AG09319 (cell line): ENCODE measurements around the gene CXADR.
"Not testable (repeated sequence)": the region's sequence is repeated elsewhere in the genome, so short reads cannot be mapped to it uniquely, and the experiment has no call there.

Experiments
- DNase-seq: peaks from one replicate; pipeline ENCODE4 v3.0.0-alpha.2; 2010; ENCODE audit warnings: low read depth; ENCODE audit errors: extremely low read depth
- TF ChIP-seq, protein P1 (sequence below): IDR thresholded peaks from 2 replicates; pipeline ENCODE4 v1.5.1; 2011; ENCODE audit warnings: low read depth, mild to moderate bottlenecking, inconsistent platforms, low read length, moderate library complexity

The CXADR gene

DNA sequence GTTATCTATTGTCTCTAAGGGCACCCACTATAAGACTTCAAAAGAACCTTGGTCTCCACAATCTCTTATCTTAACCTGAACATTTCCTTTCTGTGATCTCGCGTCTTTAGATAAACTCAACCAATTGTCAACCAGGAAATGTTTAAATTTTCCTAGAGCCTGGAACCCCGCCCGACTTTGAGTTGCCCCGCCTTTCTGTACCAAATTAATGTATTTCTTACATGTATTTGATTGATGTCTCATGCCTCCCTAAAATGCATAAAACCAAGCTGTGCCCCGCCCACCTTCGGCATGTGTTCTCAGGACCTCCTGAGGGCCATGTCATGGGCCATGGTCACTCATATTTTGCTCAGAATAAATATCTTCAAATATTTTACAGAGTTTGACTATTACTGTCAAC lies 5.9 kb upstream of the CXADR start:
- DNase-seq: no peak
- TF ChIP-seq, protein P1, sequence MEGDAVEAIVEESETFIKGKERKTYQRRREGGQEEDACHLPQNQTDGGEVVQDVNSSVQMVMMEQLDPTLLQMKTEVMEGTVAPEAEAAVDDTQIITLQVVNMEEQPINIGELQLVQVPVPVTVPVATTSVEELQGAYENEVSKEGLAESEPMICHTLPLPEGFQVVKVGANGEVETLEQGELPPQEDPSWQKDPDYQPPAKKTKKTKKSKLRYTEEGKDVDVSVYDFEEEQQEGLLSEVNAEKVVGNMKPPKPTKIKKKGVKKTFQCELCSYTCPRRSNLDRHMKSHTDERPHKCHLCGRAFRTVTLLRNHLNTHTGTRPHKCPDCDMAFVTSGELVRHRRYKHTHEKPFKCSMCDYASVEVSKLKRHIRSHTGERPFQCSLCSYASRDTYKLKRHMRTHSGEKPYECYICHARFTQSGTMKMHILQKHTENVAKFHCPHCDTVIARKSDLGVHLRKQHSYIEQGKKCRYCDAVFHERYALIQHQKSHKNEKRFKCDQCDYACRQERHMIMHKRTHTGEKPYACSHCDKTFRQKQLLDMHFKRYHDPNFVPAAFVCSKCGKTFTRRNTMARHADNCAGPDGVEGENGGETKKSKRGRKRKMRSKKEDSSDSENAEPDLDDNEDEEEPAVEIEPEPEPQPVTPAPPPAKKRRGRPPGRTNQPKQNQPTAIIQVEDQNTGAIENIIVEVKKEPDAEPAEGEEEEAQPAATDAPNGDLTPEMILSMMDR: no peak

DNA sequence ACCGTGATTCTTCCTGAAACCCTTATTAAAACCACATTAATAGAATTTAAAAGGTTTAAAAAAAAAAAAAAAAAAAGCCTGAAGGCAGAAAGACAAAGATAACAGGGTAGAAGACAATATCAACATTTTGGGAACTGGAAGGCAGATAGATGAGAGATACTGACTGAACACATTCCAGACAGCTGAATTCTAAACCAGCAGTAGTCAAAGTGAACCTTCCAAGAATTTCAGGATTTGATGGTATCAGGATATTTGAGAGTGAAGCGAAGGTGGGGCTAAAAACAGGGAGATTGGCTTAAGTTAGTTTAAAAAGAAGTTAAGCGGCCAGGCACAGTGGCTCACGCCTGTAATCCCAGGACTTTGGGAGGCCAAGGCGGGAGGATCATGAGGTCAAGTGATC lies 5.3 kb upstream of the CXADR start:
- TF ChIP-seq, protein P1: no peak
- no peak for DNase-seq

DNA sequence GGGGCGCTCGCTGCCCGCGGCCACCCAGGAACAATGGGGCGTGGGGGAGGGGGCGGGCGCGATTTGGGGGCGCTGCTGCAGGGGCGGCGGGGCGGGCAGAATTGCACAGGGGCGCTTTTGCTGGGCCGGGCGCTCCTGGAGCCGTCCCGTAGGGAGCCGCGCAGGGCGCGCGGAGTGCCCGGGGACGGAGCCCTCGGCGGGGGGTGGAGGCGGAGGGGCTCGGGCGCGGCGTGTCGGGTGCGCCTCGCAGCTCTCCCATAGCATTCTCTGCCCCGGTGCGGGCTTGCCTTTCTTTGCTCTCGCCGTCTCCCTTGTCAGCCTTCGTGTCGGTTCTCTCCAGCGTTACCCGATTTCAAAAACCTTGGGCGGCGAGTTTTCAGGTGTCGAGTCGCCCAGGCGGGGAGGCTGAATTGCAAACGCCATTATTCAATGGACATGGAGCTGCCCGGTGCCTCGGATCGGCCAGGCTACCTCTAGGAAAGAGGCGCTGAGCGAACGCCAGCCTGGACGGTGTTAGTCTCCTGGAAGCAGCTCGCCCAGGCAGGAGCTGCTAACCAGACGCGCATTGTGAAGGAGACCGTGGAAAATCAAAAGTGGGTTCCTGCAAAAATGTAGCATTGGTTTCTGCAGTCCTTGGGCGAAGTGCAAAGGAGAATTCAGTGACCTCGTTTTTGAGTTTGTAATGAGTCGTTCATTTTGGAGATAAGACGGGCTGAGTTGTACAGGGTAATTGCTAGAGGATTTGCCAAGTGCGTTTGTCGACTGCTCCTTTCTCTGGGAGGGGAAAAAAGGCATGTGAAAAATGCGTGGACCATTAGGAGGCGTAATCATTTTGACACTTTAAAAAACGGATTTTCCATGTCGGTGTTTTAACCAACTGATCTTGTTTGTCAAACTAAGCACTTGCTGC lies 626 bp downstream of the CXADR start:
- TF ChIP-seq, protein P1: no peak
- no peak for DNase-seq

DNA sequence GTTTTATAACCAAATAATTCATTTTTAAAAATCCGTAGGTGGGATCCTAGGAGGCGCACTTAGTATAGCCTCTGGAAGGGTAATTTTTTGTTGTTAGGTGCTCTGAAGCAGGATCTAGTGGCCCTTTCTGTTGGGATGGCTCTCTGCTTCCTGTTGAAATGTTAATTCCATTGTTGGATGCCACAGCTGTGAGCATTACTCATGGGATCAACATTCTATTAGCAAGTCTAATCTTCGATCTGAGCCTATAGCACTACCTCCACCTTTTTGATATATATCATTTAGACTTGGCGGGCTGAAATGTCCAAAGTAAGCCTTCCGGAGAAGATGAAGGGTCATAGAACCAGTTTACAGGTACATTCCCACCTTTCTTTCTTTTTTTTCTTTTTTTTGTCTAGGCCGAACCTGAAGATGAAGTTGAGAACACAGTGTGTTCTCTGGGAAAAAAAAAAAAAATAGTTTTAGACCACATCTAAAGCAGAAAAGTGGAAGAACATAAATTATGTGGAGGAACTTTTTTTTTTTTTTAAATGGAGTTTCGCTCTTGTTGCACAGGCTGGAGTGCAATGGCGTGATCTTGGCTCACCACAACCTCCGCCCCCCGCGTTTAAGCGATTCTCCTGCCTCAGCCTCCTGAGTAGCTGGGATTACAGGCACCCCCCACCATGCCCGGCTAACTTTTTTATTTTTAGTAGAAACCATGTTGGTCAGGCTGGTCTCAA lies 1.4 kb downstream of the CXADR start:
- DNase-seq: no peak
- TF ChIP-seq, protein P1: no peak

DNA sequence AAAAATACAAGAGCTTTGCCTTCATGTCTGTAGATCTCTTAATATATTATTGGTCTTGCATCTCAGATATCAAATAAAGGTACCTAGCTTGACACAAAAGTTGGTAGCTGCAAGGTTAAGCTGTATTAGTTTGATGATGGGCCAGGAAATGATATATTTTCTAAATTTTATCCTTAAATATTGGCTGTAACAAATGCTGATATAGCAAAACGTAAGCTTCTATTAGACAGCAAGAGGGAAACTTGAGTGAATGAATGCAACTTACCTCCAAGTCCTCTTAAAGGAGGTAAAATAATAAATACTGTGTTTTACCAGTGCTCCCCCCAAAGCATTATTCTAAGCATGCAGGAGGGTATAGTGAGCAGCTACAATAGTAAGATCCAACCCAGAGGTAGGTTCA lies 4.2 kb downstream of the CXADR start:
- DNase-seq: not testable (repeated sequence)

DNA sequence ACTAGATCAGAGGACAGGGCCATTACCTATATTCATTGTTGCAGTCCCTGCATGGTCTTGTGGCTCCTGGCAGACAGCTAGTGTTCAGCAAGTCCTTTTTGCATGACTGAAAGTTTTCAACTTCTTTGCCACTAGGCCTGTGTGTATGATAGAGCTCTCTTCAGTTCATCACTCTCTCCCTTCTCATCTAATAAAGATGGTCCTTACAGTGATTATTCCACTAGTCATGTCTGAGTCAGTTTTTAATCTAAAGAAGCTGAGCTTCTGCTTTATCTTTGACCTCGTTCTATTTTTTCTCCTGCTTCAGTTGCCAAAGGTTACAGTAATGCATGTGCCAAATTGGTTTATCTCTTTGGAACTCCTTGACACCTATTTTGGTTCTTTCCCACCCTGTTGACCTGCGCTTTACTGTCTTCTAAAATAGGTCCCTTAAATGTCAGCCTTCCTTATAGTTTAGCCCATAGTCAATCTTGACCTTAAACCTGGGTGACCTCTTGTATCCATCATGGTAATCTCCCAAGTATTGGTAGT lies 6.4 kb downstream of the CXADR start:
- TF ChIP-seq, protein P1: no peak
- DNase-seq: no peak

DNA sequence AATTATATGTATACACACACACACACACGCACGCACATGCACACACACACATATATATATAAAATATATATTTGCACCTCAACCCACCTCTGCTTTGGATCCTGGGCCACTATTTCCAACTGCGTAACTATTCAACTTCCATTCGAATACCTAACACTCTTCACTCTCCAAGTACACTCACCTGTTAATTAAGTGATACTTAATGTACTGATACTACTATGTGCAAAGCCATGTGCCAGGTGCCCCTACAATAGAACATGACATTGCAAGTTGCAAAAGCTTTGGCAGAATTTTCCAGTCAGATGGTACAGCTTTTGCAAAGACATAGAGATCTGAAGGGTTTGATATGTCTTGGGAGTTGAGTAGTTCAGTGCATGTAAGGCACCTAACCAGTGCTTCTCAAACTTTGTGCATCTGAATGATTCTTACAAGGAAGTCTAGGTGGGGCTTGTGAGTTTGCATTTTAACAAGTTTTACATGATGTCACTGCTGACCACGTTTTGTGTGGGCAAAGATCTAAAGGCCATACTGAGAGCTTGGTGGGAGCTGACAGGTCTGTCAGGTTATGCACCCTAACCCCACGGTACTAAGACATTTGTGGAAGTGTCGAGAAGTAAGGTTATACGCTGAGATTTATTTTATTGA lies 7.2 kb downstream of the CXADR start:
- TF ChIP-seq, protein P1: no peak
- no peak for DNase-seq
